Measurements from ENCODE around the gene SORBS1. TPM values are rescaled to one million over a fixed set of nuclear protein-coding genes. Genes with fewer than 3 reads are reported as not detected.
A peak's percentile ranks its signal among the peaks of the same experiment; 100 is the strongest.

SORBS1 gene
- total and polyA plus RNA-seq, 4 donors, result 33.2 to 71.3 (median 44.1) TPM

DNA sequence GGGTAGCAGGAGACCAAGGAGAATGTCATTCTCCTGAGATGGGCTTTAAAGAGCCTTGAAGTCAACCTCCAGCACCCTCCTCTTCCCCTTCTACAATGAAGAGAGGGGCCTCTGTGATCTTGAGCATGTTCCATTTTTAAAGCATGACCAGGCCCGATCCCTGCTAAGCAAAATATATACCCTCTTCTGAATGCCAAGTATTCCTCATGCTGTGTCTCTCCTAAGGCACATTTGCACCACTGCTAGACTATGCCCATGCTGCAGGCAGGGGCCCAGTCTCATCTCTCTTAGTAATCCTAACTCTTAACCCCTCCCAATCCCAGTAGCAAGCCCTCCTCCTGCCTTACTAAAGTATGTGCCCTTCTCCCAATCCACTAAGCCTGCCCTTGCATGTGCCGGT is 18.4 kb downstream of the SORBS1 start:
- peak overlapping the region; percentile 39 to 65 for H3K27ac ChIP-seq (ENCODE audit: low read depth in 1 of 2, low read length in 2 of 2)
- no peaks in the 10 kb centered on the region for H3K27me3 ChIP-seq (ENCODE audit: control insufficient read depth in 4 of 4, insufficient read depth in 4 of 4, low read length in 3 of 4)
- DNase-seq (ENCODE audit: low spot score), result no peak

GRCh38 chr10:95542330-95542729 is 18.8 kb downstream of the SORBS1 start:
- Histone ChIP-seq H3K9me3 (ENCODE audit: control insufficient read depth in 4 of 4, low read length in 3 of 4) (no peaks in the 10 kb centered on the region), H3K4me1 (ENCODE audit: control insufficient read depth in 4 of 4, insufficient read depth in 4 of 4, low read length in 3 of 4) (peaks cover 16 to 52% (median 32%) of the 10 kb centered on the region in 4 donors), H3K27me3 (ENCODE audit: control insufficient read depth in 4 of 4, insufficient read depth in 4 of 4, low read length in 3 of 4) (no peaks in the 10 kb centered on the region), H3K36me3 (ENCODE audit: control insufficient read depth in 4 of 4, insufficient read depth in 3 of 4, low read depth in 1 of 4, low read length in 3 of 4) (no peaks in the 10 kb centered on the region), H3K27ac (ENCODE audit: low read depth in 1 of 2, low read length in 2 of 2) (peak overlapping the region; percentile 25 to 39), H3K9ac (ENCODE audit: low read depth in 1 of 2, low read length in 2 of 2) (no peak overlapping the region), H3K4me3 (ENCODE audit: low read depth in 1 of 3, low read length in 3 of 3) (no peak overlapping the region)
- WGBS, result 19% methylated on average over 4 of the region's 4 CpGs
- no peak for DNase-seq (ENCODE audit: low spot score)
- TF ChIP-seq NR2F2 (IDR thresholded peaks at IDR 0.05) (peak; percentile 75), HNF4G (IDR thresholded peaks at IDR 0.05) (no peak), FOXA1 (IDR thresholded peaks at IDR 0.05) (peak; percentile 40), JUND (IDR thresholded peaks at IDR 0.05) (no peak), RAD21 (IDR thresholded peaks at IDR 0.05) (peak; percentile 30), TAF1 (conservative IDR thresholded peaks at IDR 0.05) (no peak), FOXA2 (IDR thresholded peaks at IDR 0.05) (peak; percentile 71), HNF4A (conservative IDR thresholded peaks at IDR 0.05) (peak in 1 of 2 donors; percentile 32), ZBTB33 (IDR thresholded peaks at IDR 0.05) (no peak), YY1 (IDR thresholded peaks at IDR 0.05) (peak; percentile 63), EGR1 (IDR thresholded peaks at IDR 0.05; ENCODE audit: low read depth in 2 of 2) (no peak), RXRA (IDR thresholded peaks at IDR 0.05) (peak; percentile 68 to 70), GABPA (IDR thresholded peaks at IDR 0.05 in 1 of 2, conservative IDR thresholded peaks at IDR 0.05 in 1 of 2) (no peak), SP1 (IDR thresholded peaks at IDR 0.05) (peak; percentile 20)
- TF ChIP-seq, protein P1, sequence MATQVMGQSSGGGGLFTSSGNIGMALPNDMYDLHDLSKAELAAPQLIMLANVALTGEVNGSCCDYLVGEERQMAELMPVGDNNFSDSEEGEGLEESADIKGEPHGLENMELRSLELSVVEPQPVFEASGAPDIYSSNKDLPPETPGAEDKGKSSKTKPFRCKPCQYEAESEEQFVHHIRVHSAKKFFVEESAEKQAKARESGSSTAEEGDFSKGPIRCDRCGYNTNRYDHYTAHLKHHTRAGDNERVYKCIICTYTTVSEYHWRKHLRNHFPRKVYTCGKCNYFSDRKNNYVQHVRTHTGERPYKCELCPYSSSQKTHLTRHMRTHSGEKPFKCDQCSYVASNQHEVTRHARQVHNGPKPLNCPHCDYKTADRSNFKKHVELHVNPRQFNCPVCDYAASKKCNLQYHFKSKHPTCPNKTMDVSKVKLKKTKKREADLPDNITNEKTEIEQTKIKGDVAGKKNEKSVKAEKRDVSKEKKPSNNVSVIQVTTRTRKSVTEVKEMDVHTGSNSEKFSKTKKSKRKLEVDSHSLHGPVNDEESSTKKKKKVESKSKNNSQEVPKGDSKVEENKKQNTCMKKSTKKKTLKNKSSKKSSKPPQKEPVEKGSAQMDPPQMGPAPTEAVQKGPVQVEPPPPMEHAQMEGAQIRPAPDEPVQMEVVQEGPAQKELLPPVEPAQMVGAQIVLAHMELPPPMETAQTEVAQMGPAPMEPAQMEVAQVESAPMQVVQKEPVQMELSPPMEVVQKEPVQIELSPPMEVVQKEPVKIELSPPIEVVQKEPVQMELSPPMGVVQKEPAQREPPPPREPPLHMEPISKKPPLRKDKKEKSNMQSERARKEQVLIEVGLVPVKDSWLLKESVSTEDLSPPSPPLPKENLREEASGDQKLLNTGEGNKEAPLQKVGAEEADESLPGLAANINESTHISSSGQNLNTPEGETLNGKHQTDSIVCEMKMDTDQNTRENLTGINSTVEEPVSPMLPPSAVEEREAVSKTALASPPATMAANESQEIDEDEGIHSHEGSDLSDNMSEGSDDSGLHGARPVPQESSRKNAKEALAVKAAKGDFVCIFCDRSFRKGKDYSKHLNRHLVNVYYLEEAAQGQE (IDR thresholded peaks at IDR 0.05), result peak; percentile 23
- TF ChIP-seq, protein P2, sequence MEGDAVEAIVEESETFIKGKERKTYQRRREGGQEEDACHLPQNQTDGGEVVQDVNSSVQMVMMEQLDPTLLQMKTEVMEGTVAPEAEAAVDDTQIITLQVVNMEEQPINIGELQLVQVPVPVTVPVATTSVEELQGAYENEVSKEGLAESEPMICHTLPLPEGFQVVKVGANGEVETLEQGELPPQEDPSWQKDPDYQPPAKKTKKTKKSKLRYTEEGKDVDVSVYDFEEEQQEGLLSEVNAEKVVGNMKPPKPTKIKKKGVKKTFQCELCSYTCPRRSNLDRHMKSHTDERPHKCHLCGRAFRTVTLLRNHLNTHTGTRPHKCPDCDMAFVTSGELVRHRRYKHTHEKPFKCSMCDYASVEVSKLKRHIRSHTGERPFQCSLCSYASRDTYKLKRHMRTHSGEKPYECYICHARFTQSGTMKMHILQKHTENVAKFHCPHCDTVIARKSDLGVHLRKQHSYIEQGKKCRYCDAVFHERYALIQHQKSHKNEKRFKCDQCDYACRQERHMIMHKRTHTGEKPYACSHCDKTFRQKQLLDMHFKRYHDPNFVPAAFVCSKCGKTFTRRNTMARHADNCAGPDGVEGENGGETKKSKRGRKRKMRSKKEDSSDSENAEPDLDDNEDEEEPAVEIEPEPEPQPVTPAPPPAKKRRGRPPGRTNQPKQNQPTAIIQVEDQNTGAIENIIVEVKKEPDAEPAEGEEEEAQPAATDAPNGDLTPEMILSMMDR (IDR thresholded peaks at IDR 0.05; ENCODE audit: low read depth, low read length, missing input control), result no peak
- TF ChIP-seq, protein P3, sequence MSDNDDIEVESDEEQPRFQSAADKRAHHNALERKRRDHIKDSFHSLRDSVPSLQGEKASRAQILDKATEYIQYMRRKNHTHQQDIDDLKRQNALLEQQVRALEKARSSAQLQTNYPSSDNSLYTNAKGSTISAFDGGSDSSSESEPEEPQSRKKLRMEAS (IDR thresholded peaks at IDR 0.05), result peak; percentile 22
- TF ChIP-seq, protein P4, sequence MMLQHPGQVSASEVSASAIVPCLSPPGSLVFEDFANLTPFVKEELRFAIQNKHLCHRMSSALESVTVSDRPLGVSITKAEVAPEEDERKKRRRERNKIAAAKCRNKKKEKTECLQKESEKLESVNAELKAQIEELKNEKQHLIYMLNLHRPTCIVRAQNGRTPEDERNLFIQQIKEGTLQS (IDR thresholded peaks at IDR 0.05), result peak; percentile 18

More for the DNA sequence above, 18.4 kb downstream of the SORBS1 start:
- no peak overlapping the region for H3K4me3 ChIP-seq (ENCODE audit: low read depth in 1 of 3, low read length in 3 of 3)
- H3K9me3 ChIP-seq (ENCODE audit: control insufficient read depth in 4 of 4, low read length in 3 of 4), result no peaks in the 10 kb centered on the region
- H3K9ac ChIP-seq (ENCODE audit: low read depth in 1 of 2, low read length in 2 of 2), result no peak overlapping the region
- H3K4me1 ChIP-seq (ENCODE audit: control insufficient read depth in 4 of 4, insufficient read depth in 4 of 4, low read length in 3 of 4), result peaks cover 14 to 52% (median 32%) of the 10 kb centered on the region in 4 donors
- no peaks in the 10 kb centered on the region for H3K36me3 ChIP-seq (ENCODE audit: control insufficient read depth in 4 of 4, insufficient read depth in 3 of 4, low read depth in 1 of 4, low read length in 3 of 4)
- 82% methylated on average over 2 of the region's 2 CpGs for WGBS
- TF ChIP-seq JUND (IDR thresholded peaks at IDR 0.05), result no peak
- TF ChIP-seq, protein P2 (IDR thresholded peaks at IDR 0.05; ENCODE audit: low read depth, low read length, missing input control), result no peak
- TF ChIP-seq, protein P3 (IDR thresholded peaks at IDR 0.05), result no peak
- no peak for TF ChIP-seq RAD21 (IDR thresholded peaks at IDR 0.05)
- TF ChIP-seq HNF4A (conservative IDR thresholded peaks at IDR 0.05), result no peak
- TF ChIP-seq SP1 (IDR thresholded peaks at IDR 0.05), result no peak
- TF ChIP-seq, protein P4 (IDR thresholded peaks at IDR 0.05), result no peak

Measured in liver (tissue), 9 donors.